GM18508 (cell line): ENCODE results near the gene TFCP2L1.

Experiments used
- ATAC-seq: cut with Tn5 transposase; IDR thresholded peaks from one replicate; pipeline ENCODE4 v1.9.1; 2021; ENCODE audit warnings: moderate number of reproducible peaks; ENCODE audit not compliant: insufficient read depth, unreplicated experiment

TFCP2L1 gene

DNA sequence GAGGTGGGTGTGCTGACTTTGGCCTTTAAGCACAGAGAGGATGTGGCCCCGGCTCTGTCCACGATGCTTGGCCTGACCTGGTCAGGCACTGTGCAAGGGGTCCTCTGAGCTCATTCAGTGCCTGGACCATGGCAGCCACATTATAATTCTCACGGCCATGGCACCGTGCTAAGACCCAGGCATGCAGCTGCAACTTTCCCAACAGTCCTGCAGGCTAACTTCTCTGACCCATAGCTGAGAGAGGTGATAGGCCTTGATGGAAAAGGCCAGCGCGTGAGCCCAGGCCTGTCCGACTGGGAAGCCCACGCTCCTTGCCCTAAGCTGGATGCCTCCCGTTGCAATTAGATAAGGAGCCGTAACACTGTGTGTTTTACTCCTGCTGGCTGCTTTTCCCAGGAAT is 99.9 kb downstream of the TFCP2L1 start:
- ATAC-seq, result no peak

DNA sequence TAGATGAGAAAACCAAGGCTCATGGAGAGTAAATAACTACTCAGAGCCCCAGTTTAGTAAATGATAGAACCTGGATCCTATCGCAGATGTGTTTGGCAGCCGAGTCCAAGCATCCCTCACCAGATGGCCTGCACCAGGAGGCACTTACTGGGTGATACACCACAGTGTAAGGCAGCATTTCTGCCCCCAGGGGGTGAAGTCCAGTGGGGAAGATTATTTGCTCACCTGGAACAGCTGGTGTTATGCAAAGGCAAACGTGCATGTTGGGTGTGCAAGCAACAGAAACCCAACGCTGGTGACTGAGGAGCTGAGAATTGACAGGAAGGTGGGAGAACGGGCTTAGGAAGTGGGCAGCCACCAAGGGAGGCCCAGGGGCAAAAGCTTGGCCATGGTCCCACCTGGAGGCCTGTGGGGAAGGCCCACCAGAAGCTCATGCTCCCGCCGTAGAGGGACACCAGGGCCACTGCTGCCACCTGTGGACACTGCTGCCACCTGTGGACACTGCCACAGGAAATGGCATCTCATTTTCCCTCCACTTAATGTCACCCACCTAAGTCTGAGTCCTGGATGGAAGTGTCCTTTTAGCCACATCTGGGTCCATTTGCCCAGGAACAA is 100.6 kb downstream of the TFCP2L1 start:
- no peak for ATAC-seq

DNA sequence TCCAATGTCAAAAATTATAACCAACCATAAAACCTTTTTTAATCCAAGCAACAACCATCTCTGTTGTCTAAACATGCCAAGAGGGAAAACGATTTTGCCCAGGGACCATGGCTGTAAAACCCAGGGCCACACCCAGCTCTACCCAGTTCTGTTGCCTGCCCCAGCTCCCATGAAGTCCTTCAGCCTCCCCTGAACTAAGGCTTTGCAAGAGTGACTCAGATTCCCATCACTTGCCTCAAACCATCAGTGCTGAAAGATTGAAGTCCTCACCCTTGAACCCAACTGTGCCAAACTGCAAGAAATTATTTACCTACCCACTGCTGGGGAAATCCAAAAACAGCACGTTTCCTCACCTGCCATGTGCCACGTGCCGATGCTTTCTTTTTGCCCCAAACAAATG is 102.5 kb downstream of the TFCP2L1 start:
- ATAC-seq, result no peak

DNA sequence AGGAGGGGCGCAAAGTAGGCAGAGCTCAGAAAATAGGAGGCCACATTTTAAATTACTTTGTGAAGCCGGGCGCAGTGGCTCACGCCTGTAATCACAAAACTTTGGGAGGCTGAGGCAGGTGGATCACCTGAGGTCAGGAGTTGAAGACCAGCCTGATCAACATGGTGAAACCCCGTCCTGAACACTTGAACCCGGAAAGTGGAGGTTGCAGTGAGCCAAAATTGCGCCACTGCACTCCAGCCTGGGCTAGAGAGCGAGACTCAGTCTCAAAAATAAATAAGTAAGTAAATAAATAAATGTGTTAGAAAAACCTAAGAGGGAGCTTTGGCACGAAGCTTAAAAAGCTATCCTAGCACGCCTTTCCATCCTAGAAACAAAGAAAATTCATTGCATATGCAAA is 105.5 kb downstream of the TFCP2L1 start:
- no peak for ATAC-seq

DNA sequence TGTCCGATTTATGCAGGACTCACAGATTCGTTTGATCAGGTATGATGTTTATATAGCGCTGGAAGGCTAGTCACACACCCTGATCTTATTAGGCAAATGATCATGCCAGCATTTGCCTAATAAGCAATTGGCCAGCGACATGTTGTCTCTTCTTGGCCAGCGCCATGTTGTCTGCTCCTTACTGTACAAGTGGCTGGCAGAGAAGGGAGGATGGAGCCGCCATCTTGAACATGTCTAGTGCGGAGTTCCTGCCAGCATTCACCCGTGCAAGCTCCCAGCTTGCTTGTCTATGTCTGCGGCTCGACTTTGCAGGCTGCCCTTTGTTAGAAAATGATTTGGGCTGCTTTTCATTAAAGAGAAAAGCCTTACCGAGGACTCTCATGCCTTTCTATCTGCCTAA is 106.3 kb downstream of the TFCP2L1 start:
- no peak for ATAC-seq

DNA sequence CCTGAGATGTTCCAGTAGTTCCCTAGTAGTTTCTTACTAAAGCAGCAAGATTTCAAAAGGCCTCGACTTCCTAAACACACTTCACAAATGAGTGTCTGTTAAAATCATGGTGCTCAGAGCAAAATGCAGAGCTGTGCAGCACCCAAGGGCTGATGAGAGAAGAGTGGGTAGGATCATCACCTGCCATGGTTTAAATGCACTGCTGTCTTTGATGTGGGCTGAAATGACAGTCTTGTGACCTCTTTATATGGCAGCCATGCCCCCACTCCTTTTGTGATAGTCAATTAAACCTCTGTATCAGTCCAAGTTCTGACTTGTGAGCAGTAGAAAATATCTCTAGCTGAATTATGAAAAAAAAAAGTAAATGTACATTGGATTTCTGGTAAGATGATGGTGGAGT is 107.1 kb downstream of the TFCP2L1 start:
- ATAC-seq, result no peak

DNA sequence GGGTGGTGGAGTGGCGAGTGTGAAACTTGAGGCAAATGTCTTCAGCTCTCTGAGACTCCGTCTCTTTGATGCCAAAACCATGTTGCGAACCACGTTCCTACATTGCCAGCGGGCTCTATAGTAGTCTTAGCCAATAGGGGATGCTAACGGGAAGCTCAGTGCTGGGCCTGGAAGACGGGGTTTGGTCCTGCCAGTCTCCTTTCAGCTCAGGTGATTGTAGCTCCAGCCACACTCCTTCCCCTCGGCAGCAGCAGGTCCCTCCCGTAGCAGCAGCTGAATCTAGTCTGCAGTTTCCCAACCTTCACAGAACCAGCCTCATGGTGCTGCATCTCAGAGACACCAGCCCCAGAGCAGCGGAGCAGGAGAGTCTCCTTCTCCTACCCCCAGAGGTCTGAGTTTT is 109.7 kb downstream of the TFCP2L1 start:
- ATAC-seq, result no peak

DNA sequence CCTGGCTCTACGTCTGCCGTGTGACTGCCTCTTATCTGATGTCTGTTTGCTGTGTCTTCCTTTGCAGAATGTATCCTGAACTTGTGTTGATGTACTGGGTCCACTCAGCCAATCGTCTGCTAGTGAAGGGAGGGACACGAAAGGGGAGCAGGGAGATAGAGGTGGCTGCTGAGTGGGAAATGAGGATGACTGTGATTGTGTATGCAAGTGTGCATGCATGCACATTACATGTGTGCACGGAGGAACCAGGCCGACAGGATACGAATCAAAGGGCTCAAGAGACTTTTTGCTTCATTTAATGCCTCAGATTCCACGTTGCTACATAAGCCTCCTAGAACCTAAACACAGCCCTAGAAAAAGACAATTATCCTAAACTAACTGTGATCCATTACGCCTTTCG is 111.2 kb downstream of the TFCP2L1 start:
- ATAC-seq, result no peak

DNA sequence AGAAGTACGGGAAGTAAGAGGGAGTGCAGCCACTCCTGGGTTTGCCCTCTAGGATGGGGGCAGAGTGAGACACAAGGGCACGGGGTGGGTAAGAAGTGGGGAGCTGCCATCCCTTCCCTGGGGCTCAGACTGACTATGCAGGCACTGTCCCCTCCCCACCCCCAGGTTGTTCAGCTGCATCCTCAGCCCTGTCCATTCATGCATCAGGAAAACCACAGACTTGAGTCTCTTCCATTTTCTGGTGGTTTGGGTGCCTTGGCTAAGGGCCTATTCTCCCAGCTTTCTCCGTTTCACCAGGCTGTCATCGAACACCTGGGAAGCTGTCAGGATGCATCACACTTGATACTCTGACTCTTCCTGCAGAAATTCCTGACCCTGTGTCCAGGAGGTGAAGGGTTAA is 111.9 kb downstream of the TFCP2L1 start:
- no peak for ATAC-seq

DNA sequence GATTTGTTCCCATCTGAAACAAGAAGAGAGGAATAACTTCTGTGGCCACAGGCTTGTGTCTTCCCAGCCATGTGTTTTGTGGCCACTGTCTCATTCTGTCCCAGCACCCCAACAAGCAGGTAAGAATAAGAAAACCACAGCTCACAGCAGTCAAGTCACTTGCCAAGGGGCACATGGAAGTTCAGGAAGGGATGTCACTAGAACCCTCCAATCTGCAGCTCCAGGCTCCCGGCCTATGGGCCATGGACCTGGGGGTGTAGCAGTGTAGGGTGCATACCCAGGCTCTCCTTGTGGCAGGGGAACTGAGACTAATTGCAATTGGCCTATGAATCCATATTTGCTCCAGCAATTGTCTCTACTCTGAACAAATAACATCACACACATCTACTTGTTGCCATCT is 112.5 kb downstream of the TFCP2L1 start:
- ATAC-seq, result no peak

DNA sequence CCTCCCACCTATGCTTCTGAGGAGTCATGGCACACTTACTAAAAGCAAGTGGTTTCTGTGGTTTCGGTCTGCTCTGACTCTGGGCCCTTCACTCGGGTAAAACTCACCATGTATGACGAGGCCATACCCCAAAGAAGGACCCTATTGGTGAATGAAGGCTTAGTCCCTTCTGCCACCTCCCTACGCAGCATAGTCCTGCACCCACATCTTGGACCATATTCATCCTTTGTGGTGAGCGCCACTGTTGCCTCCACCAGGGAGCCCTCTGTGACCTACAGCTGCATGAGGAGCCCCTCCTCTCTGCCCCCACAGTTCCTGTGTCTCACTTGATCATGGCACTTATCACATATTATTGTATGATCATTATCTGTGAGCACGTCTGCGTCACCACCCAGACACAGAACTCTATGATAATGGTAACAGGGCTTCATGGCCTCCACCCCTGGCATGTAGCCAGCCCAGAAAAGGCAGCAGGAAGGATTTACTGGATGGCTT is 113.3 kb downstream of the TFCP2L1 start:
- no peak for ATAC-seq

DNA sequence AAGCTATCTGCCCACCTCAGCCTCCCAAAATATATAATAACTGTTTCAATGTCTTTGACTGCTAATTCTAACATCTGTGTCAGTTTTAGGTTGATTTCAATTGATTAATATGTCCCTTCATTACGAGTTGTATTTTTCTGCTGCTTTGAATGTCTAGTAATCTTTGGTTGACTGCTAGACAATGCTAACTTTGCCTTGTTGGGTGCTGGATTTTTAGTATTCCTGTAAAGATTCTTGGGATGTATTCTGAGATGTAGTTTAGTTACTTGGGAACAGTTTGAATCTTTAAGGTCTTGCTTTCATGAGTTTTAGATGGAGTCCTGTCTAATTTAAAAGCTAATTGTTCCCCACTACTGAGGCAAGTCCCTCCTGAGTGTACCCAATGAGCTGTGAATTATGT is 114.4 kb downstream of the TFCP2L1 start:
- ATAC-seq, result no peak

DNA sequence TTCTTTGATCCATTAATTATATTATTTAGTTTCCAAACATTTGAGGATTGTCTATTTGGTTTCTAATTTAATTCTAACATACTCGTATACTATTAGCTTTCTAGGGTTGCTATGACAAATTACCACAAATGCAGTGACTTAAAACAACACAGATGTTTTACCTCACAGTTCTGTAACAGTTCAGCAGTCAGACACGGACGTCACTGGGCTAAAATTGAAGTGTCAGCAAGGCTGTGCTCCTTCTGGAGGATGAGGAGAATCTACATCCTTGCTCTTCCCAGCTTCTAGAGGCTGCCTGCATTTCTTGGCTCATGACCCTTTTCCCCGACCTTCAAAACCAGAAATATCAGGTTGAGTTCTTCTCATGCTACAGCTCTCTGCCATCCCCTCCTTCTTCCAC is 117.6 kb downstream of the TFCP2L1 start:
- no peak for ATAC-seq
